Measurements from ENCODE around the gene SMC3. TPM values are rescaled to one million over a fixed set of nuclear protein-coding genes. Genes with fewer than 3 reads are reported as not detected.

SMC3 gene
- total RNA-seq, 4 donors from 2014 or later = 27.7 to 50.2 (median 39.5) TPM

- TF ChIP-seq POLR2AphosphoS5 (IDR thresholded peaks at IDR 0.05) (peak; percentile 80 to 85), POLR2A (IDR thresholded peaks at IDR 0.05; ENCODE audit: low read depth) (no peak), EP300 (IDR thresholded peaks at IDR 0.05) (peak; percentile 59)
- H3K4me1 ChIP-seq = peaks cover 8 to 53% (median 43%) of the 10 kb centered on the region in 4 donors
Observed at GRCh38 chr10:110641256-110641655, 73.8 kb downstream of the SMC3 start.

GRCh38 chr10:110642204-110643034 lies 74.9 kb downstream of the SMC3 start:
- H3K9me3 ChIP-seq = no peaks in the 10 kb centered on the region
- peaks cover 2 to 41% (median 32%) of the 10 kb centered on the region in 4 donors for H3K4me1 ChIP-seq
- TF ChIP-seq POLR2AphosphoS5 (IDR thresholded peaks at IDR 0.05) (no peak), EP300 (IDR thresholded peaks at IDR 0.05) (no peak), POLR2A (IDR thresholded peaks at IDR 0.05; ENCODE audit: low read depth) (no peak), CTCF (IDR thresholded peaks at IDR 0.05) (no peak)
- H3K4me3 ChIP-seq = no peak overlapping the region
- peaks cover 0 to 40% (median 16%) of the 10 kb centered on the region in 4 donors for H3K27me3 ChIP-seq
- intact Hi-C loops (cut with DNase I) = no loop called here
- peak overlapping the region in 3 of 4 donors; percentile 63 to 83 (median 72) for H3K27ac ChIP-seq (replicated peaks in 1 of 4)
- 66% methylated on average over 14 of the region's 14 CpGs for WGBS
- no peaks in the 10 kb centered on the region for H3K36me3 ChIP-seq
- no peak for DNase-seq (ENCODE audit: extremely low spot score)

More at GRCh38 chr10:110641256-110641655, 73.8 kb downstream of the SMC3 start:
- Histone ChIP-seq H3K9me3 (no peaks in the 10 kb centered on the region), H3K4me3 (no peak overlapping the region), H3K36me3 (no peaks in the 10 kb centered on the region), H3K27me3 (peaks cover 0 to 34% (median 16%) of the 10 kb centered on the region in 4 donors), H3K27ac (replicated peaks in 1 of 4) (peak overlapping the region in 3 of 4 donors; percentile 63 to 83 (median 72))
- no peak for DNase-seq (ENCODE audit: extremely low spot score)
- 17% methylated on average over 5 of the region's 5 CpGs for WGBS
- intact Hi-C loops (cut with DNase I) = no loop called here

GRCh38 chr10:110643035-110643652 lies 75.6 kb downstream of the SMC3 start:
- H3K4me3 ChIP-seq = peak overlapping the region; percentile 63 to 78 (median 68)
- no peaks in the 10 kb centered on the region for H3K36me3 ChIP-seq
- no peak for DNase-seq (ENCODE audit: extremely low spot score)
- peaks cover 0 to 40% (median 16%) of the 10 kb centered on the region in 4 donors for H3K27me3 ChIP-seq
- no peak for TF ChIP-seq EP300 (IDR thresholded peaks at IDR 0.05)
- no peak for TF ChIP-seq POLR2A (IDR thresholded peaks at IDR 0.05; ENCODE audit: low read depth)
- no peak for TF ChIP-seq CTCF (IDR thresholded peaks at IDR 0.05)
- TF ChIP-seq POLR2AphosphoS5 (IDR thresholded peaks at IDR 0.05) = no peak
- WGBS = 42% methylated on average over 27 of the region's 40 CpGs
- peaks cover 0 to 37% (median 27%) of the 10 kb centered on the region in 4 donors for H3K4me1 ChIP-seq
- intact Hi-C loops (cut with DNase I) = no loop called here
- H3K9me3 ChIP-seq = no peaks in the 10 kb centered on the region
- peak overlapping the region in 3 of 4 donors; percentile 79 to 83 (median 79) for H3K27ac ChIP-seq (replicated peaks in 1 of 4)

GRCh38 chr10:110643653-110644597 lies 76.4 kb downstream of the SMC3 start, which contains the start of gene RBM20:
Gene RBM20 (plus strand): TSS chr10:110644336. CDS start chr10:110644455, 119 bp downstream.
- Histone ChIP-seq H3K4me3 (peak within 1 kb of the TSS; percentile 63 to 78 (median 68)), H3K27ac (replicated peaks in 1 of 4) (peak within 1 kb of the TSS; percentile 79 to 83 (median 79)), H3K9me3 (no peaks in the 10 kb centered on the region), H3K27me3 (peaks cover 0 to 40% (median 16%) of the 10 kb centered on the region in 4 donors), H3K4me1 (peaks cover 0 to 37% (median 27%) of the 10 kb centered on the region in 4 donors), H3K36me3 (no peaks in the 10 kb centered on the region)
- DNase-seq (ENCODE audit: extremely low spot score) = no peak
- WGBS = 2% methylated on average over 29 of the region's 106 CpGs
- intact Hi-C loops (cut with DNase I) = no loop called here
- peak in 1 of 2 donors; percentile 32 for TF ChIP-seq POLR2AphosphoS5 (IDR thresholded peaks at IDR 0.05)
- no peak for TF ChIP-seq EP300 (IDR thresholded peaks at IDR 0.05)
